ENCODE results near the gene CD300LB. TPM values are rescaled to one million over a fixed set of nuclear protein-coding genes. Genes with fewer than 3 reads are reported as not detected.

The CD300LB gene
- total RNA-seq, 1 experiment from 2014 or later = not detected

GRCh38 chr17:74542166-74542565, 10.9 kb upstream of the CD300LB start:
- Histone ChIP-seq H2BK12ac (ENCODE audit: insufficient read length, low read depth, low read length) (no peak overlapping the region), H3K23me2 (ENCODE audit: insufficient read length, low read depth, low read length, poor library complexity, severe bottlenecking) (no peaks in the 10 kb centered on the region), H2BK120ac (ENCODE audit: low read depth, low read length, poor library complexity, severe bottlenecking) (no peak overlapping the region), H3K79me2 (ENCODE audit: insufficient read depth, low read length) (no peaks in the 10 kb centered on the region), H3K4ac (ENCODE audit: low read depth, low read length) (no peak overlapping the region), H2BK15ac (ENCODE audit: low read depth, low read length) (no peak overlapping the region), H3K14ac (ENCODE audit: insufficient read depth, low read length) (no peak overlapping the region), H4K8ac (replicated peaks; ENCODE audit: insufficient read length, low read depth, low read length) (no peak overlapping the region), H3K23ac (ENCODE audit: insufficient read length, low read depth, low read length) (no peak overlapping the region), H3T11ph (ENCODE audit: low read length) (no peak overlapping the region), H3K4me1 (ENCODE audit: insufficient read depth, low read length) (no peaks in the 10 kb centered on the region), H2BK5ac (ENCODE audit: insufficient read length, low read length) (no peak overlapping the region), H3K56ac (ENCODE audit: insufficient read length, low read depth, low read length) (no peak overlapping the region), H2AFZ (ENCODE audit: low read length) (no peak overlapping the region), H3K79me1 (ENCODE audit: insufficient read depth, low read depth, low read length, poor library complexity, severe bottlenecking) (no peaks in the 10 kb centered on the region), H3K4me2 (ENCODE audit: insufficient read depth, insufficient read length, low read length) (no peak overlapping the region), H3K27me3 (ENCODE audit: insufficient read depth, low read length) (no peaks in the 10 kb centered on the region), H2BK20ac (ENCODE audit: low read depth, low read length, poor library complexity, severe bottlenecking) (no peak overlapping the region), H3K9ac (ENCODE audit: extremely low read depth, insufficient read length, low read length) (no peak overlapping the region), H4K20me1 (ENCODE audit: control insufficient read depth, insufficient read depth, insufficient read length) (no peaks in the 10 kb centered on the region), H2AK5ac (ENCODE audit: insufficient read length, low read length) (no peak overlapping the region), H3K18ac (ENCODE audit: insufficient read length, low read depth, low read length) (no peak overlapping the region), H3K9me3 (ENCODE audit: control insufficient read depth, low read depth, low read length) (no peaks in the 10 kb centered on the region), H3K27ac (ENCODE audit: insufficient read length, low read depth, low read length) (no peak overlapping the region), H4K91ac (ENCODE audit: insufficient read length, low read depth, low read length) (no peak overlapping the region), H4K5ac (ENCODE audit: insufficient read length, low read depth, low read length) (no peak overlapping the region)
- no CpG with 5 or more reads among the region's 5 CpGs for WGBS (ENCODE audit: extremely low coverage, insufficient read length, low lambda C conversion rate)
- Mint-ChIP-seq H3K36me3 (ENCODE audit: insufficient read depth in 1 of 3, low read depth in 3 of 3) (no peaks in the 10 kb centered on the region), H3K4me3 (no peak overlapping the region), H3K27me3 (ENCODE audit: low read depth) (peaks cover 38% of the 10 kb centered on the region), H3K4me1 (no peaks in the 10 kb centered on the region), H3K9me3 (peaks cover 0 to 2% of the 10 kb centered on the region in 2 experiments; a peak in 1 of 5 replicates), H3K27ac (no peak overlapping the region)
- DNase-seq = no peak
- no peak for TF ChIP-seq CTCF (conservative IDR thresholded peaks at IDR 0.05)
